ENCODE results near the gene SLC9A9. TPM values are rescaled to one million over a fixed set of nuclear protein-coding genes. Genes with fewer than 3 reads are reported as not detected.

SLC9A9 gene
- polyA plus RNA-seq, 4 donors: 4.1 to 7.3 (median 4.9) TPM

DNA sequence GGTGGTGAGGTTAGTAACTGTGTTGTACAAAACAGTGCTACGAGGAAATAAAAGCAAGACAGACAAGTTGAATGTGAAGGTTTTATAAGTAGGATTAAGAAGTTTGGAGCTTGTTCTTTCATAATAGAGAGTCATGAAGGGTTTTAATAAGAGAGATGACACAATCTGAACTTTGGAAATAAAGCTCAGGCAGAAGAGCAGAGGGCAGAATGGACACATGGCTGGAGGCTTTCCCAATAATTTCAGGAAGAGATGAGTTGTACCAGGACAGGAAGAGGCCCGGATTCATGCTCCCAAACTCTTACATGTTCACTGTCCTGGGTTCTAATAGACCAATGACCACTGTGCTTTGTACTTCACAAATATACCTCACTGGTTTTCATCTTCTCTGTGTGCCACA is 194.8 kb downstream of the SLC9A9 start:
- DNase-seq (ENCODE audit: low read depth in 4 of 4, low spot score in 2 of 4): no peak

DNA sequence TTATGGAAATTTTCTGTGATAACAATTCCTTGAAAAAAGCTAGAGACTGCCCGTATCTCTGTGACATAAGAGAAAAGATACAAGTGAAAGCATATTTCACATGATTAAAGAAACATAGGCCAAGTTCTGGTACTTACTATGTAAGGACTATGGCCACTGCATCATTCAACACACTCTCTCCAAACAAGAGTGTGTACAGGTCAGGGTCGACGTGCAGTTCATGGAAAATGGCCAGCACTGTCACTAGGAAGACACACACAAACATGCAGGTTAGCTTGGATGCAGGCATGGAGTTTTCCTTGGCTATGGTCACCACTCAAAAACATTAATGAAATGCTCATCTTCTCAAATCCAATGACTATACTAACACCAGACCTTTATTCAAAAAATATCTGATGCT is 196.2 kb downstream of the SLC9A9 start:
- no peak for DNase-seq (ENCODE audit: low read depth in 4 of 4, low spot score in 2 of 4)

DNA sequence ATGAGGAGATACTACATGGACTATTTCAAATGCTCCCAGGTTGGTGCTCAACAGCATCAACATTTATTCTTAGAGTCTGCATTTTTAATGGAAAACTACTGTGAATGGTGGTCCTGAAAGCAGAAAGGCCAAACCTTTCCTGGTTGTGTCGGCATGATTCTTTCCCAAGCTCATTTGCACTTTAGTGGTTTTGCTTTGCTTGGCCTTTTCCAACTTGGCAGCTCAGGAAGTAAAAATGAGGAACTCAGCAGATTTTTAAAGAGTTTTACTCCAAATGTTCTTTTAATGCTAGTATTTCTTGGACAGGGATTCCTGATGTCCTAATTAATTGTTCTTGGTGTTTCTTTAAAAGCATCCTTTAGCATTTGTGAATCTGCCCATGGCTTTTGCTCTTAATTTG is 197.4 kb downstream of the SLC9A9 start:
- no peak for DNase-seq (ENCODE audit: low read depth in 4 of 4, low spot score in 2 of 4)

DNA sequence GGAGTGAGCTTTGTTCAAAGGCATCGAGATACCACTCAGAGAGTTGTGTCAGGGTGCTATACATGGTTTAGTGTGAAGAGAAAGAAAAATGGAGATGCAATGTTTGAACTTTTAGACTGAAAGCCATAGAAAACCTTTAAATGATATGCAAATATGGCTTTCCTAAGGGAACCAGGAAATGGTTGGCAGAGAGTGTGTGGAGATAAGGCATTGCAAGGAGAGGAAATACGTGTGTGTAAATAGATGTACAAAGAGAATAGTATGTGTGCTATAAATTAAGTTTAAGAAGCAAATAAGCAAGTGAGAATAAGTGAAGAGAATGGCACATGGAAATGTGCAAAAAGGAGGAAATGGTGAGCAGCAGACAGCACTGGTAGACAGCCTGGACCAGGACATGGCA is 198.1 kb downstream of the SLC9A9 start:
- no peak for DNase-seq (ENCODE audit: low read depth in 4 of 4, low spot score in 2 of 4)

DNA sequence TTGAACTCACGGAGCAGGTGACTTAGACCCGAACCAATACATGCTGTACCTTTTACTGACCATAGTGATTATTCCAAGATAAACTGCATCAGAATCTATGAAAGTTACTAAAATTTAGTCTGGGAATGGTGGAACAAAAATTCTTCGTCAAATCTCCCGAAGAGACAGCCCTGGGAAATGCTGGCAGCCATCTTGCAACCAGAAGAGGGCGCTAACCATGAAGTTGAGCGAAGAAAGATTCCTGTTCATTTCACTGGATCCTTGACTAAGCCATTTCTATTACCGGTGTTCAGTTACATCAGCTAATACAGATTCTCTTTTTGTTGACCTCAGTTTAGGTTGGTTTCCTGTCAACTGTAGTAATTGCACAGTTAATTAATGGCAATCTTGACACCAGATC is 199.6 kb downstream of the SLC9A9 start:
- DNase-seq (ENCODE audit: low read depth in 4 of 4, low spot score in 2 of 4): no peak

DNA sequence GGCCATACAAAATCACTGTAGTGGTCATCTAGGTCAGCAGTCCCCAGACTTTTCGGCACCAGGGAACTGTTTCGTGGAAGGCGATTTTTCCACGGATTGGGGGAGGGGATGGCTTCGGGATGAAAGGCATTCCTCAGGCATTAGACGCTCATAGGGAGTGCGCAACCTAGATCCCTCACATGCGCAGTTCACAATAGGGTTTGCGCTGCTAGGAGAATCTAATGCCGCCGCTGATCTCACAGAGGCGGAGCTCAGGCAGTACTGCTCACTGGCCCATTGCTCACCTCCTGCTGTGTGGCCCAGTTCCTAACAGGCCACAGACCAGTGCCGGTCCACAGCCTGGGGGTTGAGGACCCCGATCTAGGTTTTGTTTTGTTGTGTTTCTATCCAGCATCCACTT is 200.1 kb downstream of the SLC9A9 start:
- no peak for DNase-seq (ENCODE audit: low read depth in 4 of 4, low spot score in 2 of 4)

DNA sequence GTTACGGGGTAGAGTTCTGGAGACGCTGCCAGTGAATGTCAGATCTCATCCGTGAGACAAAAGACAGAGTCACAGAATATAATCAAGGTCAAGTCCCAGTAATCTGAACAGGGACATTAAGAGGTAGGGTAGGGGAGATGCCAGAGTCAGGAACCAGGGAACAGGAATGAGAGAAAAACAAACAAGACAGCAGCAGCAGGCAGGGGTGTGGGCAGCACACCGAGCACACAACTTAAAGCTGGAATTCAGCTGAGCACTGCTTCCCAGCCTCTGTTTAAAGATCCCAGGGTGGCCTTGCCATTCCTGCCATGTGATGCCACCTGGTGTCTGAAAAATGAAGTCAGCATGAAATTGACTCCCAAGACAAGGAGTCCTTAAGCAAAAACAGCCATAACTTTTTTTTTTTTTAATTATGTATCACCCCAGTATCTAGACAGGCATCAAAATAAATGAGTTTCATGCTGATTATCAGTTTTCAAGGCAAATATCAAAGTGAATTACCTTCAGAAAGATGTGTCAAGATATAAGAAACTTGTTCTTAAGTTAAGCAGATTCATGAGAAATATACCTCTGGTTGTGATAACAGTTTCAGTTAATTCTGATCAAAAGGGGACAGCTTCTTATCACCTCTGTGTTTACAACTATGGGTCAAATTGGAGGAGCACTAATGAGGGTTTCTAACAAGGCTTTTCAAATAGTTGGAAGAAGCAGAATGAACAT is 203.7 kb downstream of the SLC9A9 start:
- peak in 3 of 4 donors; percentile 41 to 72 (median 58) for DNase-seq (ENCODE audit: low read depth in 4 of 4, low spot score in 2 of 4)

DNA sequence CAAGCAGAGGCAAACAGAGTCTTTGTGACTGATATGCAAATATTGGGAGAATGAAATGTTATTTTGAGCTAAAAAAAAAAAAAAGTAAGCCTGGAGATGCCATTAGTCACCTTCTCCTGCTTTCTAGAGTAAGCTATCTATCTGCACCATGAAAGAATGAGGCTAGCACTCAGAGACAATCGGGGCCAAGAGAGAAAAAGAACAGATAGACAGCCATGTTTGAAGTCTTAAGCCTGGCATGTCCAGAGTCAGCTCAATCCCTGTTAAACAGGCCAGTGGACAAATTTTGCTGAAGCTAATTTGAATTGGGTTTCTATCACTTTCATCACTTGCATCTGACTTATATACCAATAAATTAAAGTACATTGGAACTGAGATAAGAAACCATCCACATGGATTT is 204.4 kb downstream of the SLC9A9 start:
- peak in 1 of 4 donors; percentile 15 for DNase-seq (ENCODE audit: low read depth in 4 of 4, low spot score in 2 of 4)

DNA sequence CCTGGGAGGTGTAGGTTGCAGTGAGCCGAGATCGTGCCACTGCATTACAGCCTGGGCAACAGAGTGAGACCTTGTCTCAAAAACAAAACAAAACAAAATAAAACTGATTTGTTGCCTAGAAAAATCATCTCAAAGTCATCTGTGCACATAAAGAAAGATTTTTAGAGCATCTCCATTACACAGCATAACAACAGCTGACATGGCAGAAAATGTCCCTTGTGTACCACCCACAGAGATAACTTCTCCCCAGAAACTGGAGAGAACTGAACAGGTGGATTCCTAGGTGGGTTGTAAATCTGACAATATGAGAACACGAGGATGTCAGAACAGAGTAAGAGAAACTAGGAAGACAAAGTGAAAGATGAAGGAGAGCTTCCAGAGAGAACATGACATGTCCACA is 207.5 kb downstream of the SLC9A9 start:
- DNase-seq (ENCODE audit: low read depth in 4 of 4, low spot score in 2 of 4): no peak

DNA sequence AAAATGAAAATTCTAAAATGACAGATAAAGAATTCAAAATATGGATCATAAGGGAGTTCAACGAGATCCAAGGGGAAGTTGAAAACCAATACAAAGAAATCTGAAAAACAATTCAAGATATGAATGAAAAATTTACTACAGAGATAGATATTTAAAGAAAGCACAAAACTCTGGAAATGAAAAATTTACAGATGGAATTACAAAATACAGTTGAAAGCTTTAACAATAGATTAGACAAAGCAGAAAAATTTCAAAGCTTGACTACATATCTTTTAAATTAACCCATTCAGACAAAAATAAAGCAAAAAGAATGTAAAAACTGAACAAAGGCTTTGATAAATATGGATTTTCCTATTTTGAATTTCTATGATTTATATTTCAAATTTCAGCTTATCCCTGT is 211.1 kb downstream of the SLC9A9 start:
- no peak for DNase-seq (ENCODE audit: low read depth in 4 of 4, low spot score in 2 of 4)

DNA sequence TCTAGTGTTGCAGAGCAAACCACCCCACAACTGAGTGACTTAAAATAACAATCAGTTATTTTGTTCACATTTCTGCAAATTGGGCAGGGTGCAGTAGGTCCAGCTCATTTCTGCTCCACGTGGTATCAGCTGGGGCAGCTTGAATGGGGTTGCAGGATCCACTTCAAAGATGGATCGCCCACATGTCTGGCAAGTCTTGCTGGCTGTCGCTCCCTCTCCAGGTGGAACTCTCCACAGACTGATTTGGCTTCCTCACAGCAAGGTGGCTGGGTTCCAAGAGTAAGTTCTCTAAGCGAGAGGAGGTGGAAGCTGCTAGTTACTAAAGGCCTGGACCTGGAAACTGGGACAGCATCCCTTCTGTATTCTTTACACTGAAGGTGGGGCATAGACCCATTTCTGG is 213.3 kb downstream of the SLC9A9 start:
- no peak for DNase-seq (ENCODE audit: low read depth in 4 of 4, low spot score in 2 of 4)

DNA sequence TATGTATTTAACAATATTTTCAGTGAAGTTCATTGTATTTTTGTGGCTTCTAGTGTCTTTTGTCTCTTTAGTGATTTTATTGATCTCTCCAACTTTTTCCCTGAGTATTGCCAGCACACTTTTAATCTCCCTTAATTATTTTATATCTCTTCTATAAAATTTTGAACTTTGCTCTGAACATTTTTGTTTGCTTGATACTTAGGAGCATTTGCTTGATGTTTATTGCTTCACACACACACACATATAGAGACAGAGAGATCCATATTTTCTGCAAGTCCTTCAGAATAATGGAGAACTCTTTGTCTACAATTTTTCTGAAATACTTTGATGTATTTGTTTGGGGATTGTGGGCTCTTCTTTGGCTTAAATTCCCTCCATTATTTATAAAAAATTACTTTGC is 213.8 kb downstream of the SLC9A9 start:
- no peak for DNase-seq (ENCODE audit: low read depth in 4 of 4, low spot score in 2 of 4)

DNA sequence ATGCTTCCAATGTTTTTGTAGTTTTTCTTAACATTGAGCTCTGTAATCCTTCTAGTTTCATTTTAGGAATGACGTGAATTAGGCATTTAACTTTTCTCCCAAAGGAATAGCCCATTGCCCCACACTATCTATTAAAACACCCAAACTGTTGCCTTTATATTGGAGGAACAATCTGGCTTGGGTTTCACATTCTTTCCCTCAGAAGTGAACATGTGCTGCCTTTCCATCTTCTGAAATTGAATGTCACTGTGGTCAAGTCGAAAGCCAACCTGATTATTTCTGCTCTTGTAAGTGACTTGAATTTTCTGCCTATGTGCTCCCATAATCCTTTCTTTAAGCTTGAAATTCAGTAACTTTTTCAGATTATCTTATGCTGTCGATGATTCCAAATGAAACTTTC is 214.5 kb downstream of the SLC9A9 start:
- no peak for DNase-seq (ENCODE audit: low read depth in 4 of 4, low spot score in 2 of 4)

DNA sequence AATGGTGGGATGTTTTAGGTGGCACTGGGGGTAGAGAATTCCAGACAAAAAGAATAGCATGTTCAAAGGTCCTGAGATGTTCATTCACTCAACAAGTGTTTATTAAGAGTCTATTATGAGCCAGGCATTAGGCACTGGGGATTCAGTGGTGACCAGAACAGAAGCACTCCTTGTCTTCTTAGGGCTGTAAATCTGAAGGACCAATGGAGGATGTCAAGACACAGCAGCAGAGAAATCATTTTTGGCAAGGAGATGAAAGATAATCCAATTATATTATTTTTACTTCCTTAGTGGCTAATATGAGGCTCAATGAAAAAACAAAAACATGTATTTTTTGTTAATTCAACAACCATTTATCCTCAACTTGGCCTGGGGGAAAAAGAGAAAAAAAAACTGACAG is 218.5 kb downstream of the SLC9A9 start:
- DNase-seq (ENCODE audit: low read depth in 4 of 4, low spot score in 2 of 4): no peak

DNA sequence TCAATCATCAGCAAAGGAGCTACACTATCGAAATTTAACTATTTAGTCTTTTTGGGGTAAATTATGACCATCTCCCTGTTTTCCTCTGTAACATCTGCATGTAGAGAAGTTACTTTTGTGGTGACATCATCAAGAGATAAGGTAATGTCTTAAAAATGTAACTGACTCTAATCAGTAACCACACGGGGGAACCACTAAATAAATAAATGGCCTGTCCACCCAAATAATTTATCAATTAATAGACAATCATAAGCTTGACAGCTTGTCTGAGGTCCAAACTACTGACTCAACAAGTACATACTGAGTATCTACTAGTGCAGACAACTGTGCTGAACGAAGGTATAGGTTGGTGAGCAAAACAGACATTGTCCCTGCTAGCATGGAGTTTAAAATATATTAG is 219.3 kb downstream of the SLC9A9 start:
- no peak for DNase-seq (ENCODE audit: low read depth in 4 of 4, low spot score in 2 of 4)

DNA sequence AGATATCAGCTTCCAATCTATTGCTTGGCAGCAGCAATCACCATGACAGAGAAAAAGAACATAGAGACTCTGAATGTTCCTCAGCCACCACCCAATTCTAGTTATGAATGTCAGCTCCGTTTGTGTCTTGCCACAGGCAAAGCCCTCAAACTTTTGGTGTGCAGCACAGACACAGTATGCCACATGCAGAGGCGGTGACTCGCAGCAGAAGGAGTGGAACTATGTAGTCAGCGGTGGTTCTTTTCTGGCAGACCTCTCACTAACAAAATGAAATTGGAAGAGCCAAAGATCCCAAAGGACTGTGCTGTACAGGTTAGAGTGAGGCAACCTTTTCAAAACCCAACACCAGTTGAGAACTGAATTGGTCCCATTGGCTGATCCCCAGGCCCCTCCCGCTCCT is 220.9 kb downstream of the SLC9A9 start:
- DNase-seq (ENCODE audit: low read depth in 4 of 4, low spot score in 2 of 4): no peak

DNA sequence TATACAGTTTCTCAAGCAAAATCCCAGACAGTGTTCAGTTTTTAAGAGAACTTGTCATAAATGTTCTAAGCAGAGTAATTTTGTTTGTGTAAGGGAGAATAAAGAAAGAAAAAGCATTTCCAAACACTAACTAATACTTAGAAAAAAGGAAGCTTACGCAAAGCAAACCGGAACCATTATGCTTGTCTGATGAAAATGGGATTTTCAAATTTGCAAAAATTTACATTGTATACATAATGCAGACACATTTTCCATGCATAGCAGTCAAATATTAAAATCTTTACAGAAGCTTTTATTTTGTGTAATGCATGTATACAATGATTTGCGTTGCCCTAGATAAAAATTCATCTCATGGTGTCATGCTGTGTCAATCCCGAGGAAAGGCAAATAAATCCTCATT is 229.0 kb downstream of the SLC9A9 start:
- no peak for DNase-seq (ENCODE audit: low read depth in 4 of 4, low spot score in 2 of 4)

DNA sequence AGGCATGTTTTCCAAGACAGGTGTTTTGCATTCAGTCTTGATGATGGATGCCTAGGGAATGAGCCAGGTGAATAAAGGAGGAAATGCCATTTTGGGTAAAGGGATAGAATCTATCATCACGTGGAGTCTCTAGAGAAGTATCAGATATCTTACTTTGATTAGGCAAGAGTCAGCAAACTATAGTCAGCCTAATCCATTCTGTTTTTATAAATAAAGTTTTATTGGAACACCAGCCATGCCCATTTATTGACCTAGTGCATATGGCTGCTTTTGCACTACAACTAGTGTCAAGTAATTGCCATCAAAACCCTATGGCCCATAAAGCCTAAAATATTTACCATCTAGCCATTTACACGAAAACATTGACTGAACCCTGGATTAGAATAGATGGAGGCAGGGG is 231.2 kb downstream of the SLC9A9 start:
- DNase-seq (ENCODE audit: low read depth in 4 of 4, low spot score in 2 of 4): no peak

DNA sequence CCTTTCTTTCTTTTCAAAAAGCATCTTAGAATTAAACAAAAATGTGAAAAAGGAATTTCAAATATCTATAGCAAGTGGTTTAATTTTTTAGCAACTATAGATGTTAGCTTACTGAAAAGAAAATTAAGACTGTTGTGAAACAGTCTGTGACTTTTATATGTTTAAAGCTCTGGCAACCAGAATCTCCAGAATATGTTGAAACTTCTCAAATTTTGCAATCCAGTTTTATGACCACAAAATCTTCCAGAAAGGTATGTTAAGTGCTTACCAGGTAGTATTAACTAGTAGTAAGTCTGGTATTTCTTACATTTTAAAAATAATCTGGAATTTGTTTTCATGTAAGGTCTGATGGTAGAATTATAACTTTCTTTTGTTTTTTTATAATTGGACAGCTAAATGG is 235.0 kb downstream of the SLC9A9 start:
- DNase-seq (ENCODE audit: low read depth in 4 of 4, low spot score in 2 of 4): no peak

DNA sequence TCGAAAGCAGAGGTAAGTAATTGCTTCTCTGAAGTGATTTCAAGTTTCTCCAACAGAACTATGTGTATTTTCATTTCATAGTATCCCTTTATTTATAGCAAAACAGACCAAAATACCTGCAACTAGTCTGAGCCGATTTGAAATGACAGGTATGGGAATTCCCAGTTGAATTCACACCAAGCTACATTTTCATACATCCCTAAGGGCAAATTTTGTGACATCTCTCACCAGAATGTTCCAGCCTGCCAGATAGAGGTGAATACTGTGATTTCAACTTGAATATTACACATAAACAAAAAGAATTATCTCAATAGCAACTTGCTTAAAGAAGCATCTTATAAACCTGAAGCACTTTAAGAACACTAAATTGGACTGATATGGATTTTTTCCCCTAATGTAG is 235.7 kb downstream of the SLC9A9 start:
- DNase-seq (ENCODE audit: low read depth in 4 of 4, low spot score in 2 of 4): no peak

DNA sequence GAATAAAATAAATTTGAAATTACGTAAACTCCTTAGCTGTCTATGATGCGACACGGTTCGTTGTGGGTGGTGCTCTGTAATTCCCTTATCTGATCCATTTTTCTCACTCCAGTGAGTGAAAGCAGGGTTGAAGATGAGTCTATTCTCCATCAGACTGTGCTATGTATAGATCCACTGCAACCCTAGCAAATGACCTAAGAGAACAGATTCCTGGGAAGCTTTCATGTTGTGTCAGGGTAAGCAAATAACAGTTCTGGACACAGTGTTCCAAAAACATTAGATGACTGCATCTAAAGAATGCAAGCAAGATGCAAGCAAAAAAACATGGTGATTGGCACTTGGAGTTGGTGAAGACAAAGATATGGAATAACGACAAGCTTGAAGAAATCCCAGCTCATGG is 239.3 kb downstream of the SLC9A9 start:
- no peak for DNase-seq (ENCODE audit: low read depth in 4 of 4, low spot score in 2 of 4)

DNA sequence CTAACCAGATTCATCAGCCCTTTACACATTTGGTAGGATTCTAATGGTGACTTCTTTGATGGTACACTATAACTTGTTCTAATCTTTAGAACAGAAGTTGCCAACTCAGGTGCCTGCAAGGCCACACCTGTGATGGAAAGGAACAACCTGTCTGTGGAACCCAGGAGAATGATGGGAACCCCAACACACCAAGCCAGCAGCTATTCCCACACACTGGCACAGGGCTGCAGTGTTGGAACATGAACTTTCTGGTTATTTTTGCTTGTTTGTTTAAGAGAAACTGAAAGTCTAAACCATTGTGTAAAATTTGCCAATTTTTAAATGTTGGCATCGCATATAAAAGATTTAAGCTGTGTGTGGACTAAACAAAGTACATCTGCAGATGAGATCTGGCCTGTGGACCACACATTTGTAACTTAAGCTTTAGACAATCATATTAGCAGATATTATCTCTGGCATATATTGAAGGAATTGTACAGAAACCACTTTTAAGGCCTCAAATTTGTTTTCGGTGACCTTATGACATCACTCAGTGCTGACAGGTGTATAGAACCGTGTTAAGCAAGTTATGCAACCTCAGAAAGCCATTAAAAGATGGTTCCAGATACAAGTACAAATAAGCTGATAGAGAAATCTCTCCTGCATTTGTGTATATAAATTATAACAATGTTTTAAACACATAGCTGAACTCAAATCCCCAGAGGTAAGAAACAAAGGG is 242.9 kb downstream of the SLC9A9 start:
- DNase-seq (ENCODE audit: low read depth in 4 of 4, low spot score in 2 of 4): no peak
